Peyer's patch (tissue), 4 donors: ENCODE measurements around the gene CFAP97.

Experiments
- POLR2A ChIP-seq, 2 donors: fragments of 450-650 bp; IDR thresholded peaks; one replicate each; pipeline ENCODE4 v1.5.1; 2017; ENCODE audit warnings: antibody characterized with exemption in 2 of 2, mild to moderate bottlenecking in 2 of 2, moderate library complexity in 2 of 2
- TF ChIP-seq, protein P1 (sequence below), 6 experiments: fragments of 450-650 bp in 4 of 6; fragments of 200-600 bp in 2 of 6; sonication (generic) in 1 of 6; IDR thresholded peaks; one replicate each; pipeline ENCODE4 v1.5.1; 2017 to 2019; ENCODE audit warnings: antibody characterized with exemption in 6 of 6, mild to moderate bottlenecking in 3 of 6, moderate library complexity in 1 of 6

GRCh38 chr4:185242749-185243533 is 39.1 kb upstream of the CFAP97 start:
- TF ChIP-seq, protein P1, sequence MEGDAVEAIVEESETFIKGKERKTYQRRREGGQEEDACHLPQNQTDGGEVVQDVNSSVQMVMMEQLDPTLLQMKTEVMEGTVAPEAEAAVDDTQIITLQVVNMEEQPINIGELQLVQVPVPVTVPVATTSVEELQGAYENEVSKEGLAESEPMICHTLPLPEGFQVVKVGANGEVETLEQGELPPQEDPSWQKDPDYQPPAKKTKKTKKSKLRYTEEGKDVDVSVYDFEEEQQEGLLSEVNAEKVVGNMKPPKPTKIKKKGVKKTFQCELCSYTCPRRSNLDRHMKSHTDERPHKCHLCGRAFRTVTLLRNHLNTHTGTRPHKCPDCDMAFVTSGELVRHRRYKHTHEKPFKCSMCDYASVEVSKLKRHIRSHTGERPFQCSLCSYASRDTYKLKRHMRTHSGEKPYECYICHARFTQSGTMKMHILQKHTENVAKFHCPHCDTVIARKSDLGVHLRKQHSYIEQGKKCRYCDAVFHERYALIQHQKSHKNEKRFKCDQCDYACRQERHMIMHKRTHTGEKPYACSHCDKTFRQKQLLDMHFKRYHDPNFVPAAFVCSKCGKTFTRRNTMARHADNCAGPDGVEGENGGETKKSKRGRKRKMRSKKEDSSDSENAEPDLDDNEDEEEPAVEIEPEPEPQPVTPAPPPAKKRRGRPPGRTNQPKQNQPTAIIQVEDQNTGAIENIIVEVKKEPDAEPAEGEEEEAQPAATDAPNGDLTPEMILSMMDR (IDR thresholded peaks at IDR 0.05) = no peak
- TF ChIP-seq POLR2A (IDR thresholded peaks at IDR 0.05) = no peak
